Body of pancreas (tissue), 4 donors: ENCODE data around the gene RPRM.

Source experiments
- CTCF ChIP-seq, 7 experiments: fragments of 450-650 bp in 4 of 7; fragments of 200-600 bp in 3 of 7; sonication (generic) in 3 of 7; IDR thresholded peaks; one replicate each; pipeline ENCODE4 v1.5.1; 2016 to 2019; ENCODE audit warnings: antibody characterized with exemption in 7 of 7
- POLR2A ChIP-seq, 3 donors: fragments of 450-650 bp; IDR thresholded peaks; one replicate each; pipeline ENCODE4 v1.6.1; 2016; ENCODE audit warnings: antibody characterized with exemption in 3 of 3, mild to moderate bottlenecking in 2 of 3

GRCh38 chr2:153478289-153479261 lies at the start of gene RPRM:
- peak; percentile 56 to 97 (median 90) for TF ChIP-seq CTCF (IDR thresholded peaks at IDR 0.05)
- no peak for TF ChIP-seq POLR2A (IDR thresholded peaks at IDR 0.05)
